Stimulated activated CD4-positive, alpha-beta T cell treated with anti-CD3 and anti-CD28 coated beads, Interleukin-2, amount 100 ng/mL, for 4 hours (primary cell): ENCODE measurements around the gene TRMT1.

ENCODE experiments used
- DNase-seq: peaks from one replicate; pipeline ENCODE4 v3.0.0-alpha.2; 2020; ENCODE audit warnings: low read depth

The TRMT1 gene

GRCh38 chr19:13102416-13102665 lies 14.2 kb downstream of the TRMT1 start:
- no peak for DNase-seq

GRCh38 chr19:13101590-13102415 lies 14.7 kb downstream of the TRMT1 start:
- no peak for DNase-seq

DNA sequence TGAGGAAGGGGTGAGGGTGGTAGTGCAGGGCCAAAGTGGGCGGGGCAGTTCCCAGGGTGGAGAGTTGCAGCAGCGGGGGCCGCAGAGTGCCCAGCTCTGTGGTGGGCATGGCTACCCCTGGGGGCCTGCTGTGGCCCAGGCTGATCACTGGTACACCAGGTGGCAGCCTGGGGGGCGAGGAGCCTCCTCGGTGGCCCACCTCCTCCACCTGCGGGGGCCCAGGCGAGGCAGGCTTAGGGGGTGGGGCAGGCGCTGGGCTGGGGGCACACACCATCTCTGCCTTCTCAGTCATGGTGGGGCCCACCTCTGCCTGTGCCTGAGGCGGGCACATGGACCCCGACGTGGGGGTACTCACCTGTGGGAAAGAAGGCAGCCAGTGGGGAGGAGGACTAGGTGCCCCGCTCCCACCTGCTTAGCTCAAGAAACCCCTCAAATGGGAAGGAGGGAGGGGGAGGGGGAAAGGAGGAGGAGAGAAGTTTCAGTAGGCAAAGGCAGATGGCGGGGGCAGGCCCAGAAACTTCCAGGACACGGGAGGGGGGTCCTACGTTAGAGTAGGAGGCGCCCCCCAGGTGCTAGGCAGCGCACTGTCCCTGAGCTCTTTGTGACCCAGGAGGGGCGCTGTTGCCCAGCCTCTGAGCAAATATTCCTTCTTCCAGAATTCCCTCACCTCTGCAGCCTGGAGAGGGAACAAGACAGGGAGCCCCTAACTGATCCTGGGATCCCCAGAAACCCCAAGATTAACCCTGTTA lies 15.5 kb downstream of the TRMT1 start:
- DNase-seq = no peak

- no peak for DNase-seq
Observed at GRCh38 chr19:13100031-13100588, 16.4 kb downstream of the TRMT1 start.

DNA sequence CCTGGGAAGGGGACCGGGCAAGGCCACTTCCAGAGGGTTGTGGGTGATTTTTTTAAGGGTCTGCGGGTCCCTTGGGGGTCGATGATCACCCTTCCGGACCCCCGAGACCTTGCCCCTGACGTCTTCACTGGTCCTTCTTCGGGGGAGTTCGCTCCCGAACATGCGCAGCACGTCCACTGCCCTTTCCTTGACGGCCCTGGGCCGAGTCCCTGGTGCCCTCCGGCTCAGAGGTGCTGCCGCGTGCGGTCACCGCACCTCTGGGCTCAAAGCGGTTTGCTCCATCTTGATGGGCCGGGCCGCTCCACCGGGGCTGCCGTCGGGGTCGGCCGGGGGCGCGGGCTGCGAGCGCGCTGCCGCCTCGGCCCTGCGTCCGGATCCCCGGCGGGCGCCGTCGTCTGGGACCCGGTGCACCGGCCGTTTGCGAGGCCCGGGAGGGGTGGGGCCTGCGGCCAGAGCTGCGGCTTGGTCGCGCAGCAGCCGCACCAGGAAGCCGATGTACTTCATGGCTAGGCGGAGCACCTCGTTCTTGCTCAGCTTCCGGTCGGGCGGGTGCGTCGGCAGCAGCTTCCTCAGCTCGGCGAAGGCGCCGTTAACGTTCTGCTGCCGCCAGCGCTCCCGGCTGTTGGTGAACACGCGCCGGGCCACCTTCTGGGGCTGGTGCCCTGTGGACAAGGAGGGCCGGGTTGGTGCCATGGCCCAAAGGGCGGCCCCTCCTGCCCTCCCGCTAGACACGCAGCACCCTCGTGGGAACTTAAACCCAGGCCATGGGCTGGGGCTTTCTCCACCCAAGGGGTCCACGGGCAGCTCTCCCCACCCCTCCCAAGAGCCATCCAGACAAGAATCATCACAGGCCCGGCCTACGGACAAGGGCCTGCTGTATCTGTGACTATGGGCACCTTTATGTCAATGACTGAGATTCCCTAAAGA lies 17.2 kb downstream of the TRMT1 start:
- DNase-seq = peak; percentile 71

DNA sequence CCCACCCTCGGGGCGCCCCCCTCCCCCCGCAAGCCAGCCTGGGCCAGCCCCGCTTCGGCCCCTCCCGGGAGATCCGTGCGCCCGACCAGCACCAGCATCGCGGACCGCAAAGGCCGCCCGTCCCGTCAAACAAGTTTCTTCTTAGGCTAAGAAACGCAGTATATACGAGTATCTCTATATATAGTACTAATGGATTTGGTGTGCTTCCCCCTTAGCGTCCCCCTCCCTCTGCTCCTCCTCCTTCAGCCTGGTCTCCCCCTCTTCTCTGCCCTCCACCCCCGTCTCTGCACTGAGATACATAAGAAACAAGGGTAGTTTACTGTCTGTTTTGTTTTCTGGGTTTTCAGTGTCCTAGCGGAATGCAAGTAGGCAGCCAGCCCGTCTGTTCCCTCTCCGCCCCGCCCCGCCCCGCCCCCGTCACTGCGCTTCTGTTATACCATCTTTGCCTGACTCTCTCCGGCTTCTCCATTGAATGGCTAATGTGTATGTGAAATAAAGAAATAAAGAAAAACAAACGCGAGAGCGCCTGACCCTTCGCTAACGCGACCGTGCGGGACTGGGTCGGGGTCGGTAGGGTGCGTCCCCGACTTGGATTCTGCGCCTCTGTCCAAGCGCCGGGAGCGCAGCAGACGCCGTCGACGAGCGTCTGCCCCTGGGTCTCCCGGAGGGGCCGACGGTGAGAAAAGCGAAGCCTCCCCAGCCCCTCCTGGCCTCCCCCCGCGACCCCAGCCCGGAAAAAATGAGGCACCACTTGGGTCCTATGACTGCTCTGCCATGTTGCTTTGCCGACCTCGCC lies 18.1 kb downstream of the TRMT1 start:
- no peak for DNase-seq

DNA sequence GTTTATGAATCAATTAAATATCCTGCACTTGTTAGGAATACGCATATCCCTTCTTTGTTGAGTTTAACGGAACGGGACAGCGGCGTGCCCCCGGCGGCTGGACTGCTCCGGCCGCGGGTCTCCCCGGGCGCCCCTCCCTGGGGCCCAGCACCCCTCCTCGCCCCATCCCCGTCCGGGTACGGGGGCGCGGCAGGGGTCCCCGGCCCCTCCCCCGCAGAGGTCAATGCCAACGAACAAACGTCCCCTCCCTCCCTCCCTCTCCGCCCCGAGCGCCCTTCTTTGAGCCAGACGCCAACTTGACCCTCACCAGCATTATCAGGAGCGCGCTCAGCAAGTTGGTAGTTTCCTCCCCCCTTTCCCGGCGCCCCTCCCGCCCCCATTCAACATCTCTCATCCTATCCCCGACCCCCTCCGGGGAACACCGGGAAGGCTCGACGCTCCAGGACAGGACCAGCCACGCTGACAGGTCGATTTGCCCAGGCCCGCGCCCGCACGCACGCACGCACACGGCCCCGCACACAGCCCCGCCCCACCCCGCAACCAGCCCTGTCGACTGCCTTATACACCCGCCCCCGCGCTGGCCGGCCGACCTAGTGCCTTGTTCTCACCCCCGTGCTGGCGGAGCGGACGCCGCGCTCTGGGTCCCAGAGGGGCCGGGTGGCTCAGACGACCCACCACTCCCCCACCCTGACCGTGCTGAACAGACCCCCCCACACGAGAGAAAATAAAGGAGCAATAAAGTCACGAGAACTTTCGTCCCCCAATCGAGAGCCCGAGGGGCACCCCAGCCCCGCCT lies 18.9 kb downstream of the TRMT1 start:
- DNase-seq = no peak

- no peak for DNase-seq
Observed at GRCh38 chr19:13097033-13097462, 19.5 kb downstream of the TRMT1 start.

DNA sequence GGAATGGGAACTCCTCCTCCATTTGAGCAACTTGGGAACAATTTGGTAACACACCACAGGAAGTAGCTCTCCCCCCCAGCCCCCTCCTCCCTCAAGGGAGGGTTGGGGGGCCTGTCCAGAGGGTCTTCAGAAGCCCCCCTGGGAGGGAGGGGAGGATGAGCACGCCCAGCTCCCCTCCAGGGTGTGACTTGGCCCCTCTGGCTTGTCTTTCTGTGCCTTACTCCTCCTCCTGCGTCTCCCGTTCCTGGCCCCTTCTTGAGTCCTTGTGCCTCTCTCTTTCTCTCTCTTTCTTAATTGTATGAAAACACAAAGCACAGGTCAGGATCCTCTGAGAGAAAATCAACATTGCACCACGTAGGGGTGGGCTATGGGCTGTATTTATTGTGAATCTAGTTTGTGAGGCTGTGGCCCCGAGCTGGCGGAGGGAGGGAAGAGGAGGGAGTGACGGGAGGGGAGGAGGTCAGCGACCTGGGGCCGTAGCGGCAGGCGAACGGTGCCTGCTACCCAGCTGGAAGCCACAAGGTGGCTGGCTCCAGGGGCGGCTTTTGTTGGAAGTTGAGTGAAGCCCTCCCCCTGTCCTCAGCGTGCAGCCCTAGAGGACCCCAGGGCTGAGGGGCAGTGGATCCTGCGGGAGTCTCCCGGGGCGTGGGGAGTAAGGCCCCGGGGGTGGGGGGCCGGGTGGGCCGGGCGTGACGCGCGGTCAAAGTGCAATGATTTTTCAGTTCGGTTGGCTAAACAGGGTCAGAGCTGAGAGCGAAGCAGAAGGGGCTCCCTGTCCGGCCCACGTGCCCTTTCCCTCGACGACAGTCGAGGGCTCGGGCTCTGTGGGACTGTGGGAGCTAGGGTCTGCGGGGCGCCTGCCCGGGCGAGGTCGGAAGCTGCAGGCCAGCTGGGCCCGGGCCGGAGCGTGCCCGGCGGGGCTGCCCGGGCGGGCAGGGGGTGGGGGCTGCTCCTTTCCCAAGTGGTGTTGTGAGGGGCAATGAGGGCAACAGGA lies 20.3 kb downstream of the TRMT1 start:
- DNase-seq = no peak

- DNase-seq = no peak
Observed at GRCh38 chr19:13095393-13095784, 21.2 kb downstream of the TRMT1 start.

DNA sequence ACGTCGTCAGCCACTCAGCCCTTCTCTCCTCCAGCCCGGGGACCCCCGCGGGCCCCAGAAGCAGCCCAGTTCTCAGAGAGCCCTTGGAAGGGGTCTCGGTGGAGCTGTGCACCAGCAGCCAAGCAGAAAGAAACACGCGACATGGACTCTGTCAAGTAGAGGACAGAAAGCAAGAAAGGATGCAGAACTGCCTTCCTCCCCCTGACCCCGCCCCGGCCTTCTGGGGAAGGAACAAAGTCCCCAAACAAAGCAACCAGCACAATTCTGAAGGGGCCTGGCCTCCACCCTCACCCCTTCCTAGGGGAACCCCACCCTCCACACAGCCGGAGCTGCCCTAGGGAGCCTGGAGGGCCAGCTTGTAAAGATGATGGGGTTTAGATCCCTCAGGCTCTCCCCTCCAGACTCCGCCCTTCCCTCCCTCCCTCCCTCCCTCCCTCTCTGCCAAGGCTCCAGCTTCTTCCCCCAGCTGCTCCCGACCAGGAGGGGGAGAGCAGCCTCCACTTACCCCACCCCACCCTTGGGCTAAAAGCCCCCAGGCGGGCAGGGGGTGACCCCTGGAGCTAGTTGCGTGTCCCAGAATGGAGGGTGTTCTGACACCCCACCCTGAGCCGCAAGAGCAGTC lies 21.7 kb downstream of the TRMT1 start:
- no peak for DNase-seq

GRCh38 chr19:13094106-13094504 lies 22.4 kb downstream of the TRMT1 start:
- DNase-seq = no peak

GRCh38 chr19:13093407-13094105 lies 23.0 kb downstream of the TRMT1 start:
- DNase-seq = peak; percentile 63

- DNase-seq = no peak
Observed at GRCh38 chr19:13092606-13093235, 23.8 kb downstream of the TRMT1 start.

DNA sequence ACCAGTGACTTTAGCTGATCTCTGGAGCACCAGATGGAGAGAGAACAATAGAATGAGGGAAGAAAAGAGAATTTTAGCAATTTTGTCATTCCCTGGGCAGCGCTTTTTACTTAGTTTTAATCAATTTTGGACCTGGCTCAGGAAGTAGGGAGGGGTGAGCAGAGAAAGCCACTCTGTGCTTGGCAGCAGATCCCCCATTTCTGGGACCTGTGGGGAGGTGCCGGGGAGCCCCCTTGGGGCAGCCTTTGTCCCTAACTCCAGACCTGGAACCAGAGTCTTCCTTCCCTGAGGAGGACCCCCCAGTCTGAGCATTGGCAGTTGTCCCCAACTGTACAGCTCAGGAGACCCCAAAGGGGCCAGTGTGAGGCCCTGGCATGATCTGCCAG lies 24.4 kb downstream of the TRMT1 start:
- no peak for DNase-seq

GRCh38 chr19:13091400-13092157 lies 25.0 kb downstream of the TRMT1 start:
- DNase-seq = no peak
